OCI-LY7 (cell line): ENCODE measurements around the gene LDLRAP1. TPM values are rescaled to one million over a fixed set of nuclear protein-coding genes. Genes with fewer than 3 reads are reported as not detected.
"Not testable (repeated sequence)": the region's sequence is repeated elsewhere in the genome, so short reads cannot be mapped to it uniquely, and the experiment has no call there.

Experiments
- BruUV-seq: library from RNA; stranded (reverse); fragments of 400-500 nt; replicated peaks from 2 replicates; lab custom pipeline; 2021; lab: Mats Ljungman, UMichigan
- CTCF ChIA-PET: fragments of 300-600 bp; sonication (Branson Sonifier 250); formaldehyde crosslinking; loops from one replicate; lab custom pipeline; 2022; ENCODE audit warnings: antibody characterized with exemption; ENCODE audit not compliant: unreplicated experiment; lab: Charles Lee
- POLR2A ChIA-PET: fragments of 300-600 bp; sonication (Branson Sonifier 250); formaldehyde crosslinking; loops from one replicate; lab custom pipeline; 2022; ENCODE audit warnings: antibody characterized with exemption; lab: Charles Lee
- DNase-seq: peaks from one replicate; pipeline ENCODE4 v3.0.0-alpha.2; 2015; ENCODE audit warnings: low spot score
- H2AFZ ChIP-seq: fragments of 200-600 bp; sonication (generic), shearing (Covaris generic); 2 replicates; pipeline ENCODE4 v1.6.1; 2014; ENCODE audit warnings: mild to moderate bottlenecking, antibody characterized with exemption, low read length, moderate library complexity
- H3K27ac ChIP-seq: fragments of 200-600 bp; sonication (generic); 2 replicates; pipeline ENCODE4 v1.5.1; 2014; ENCODE audit warnings: mixed run types, low read depth, mild to moderate bottlenecking, moderate library complexity, low read length, inconsistent platforms; ENCODE audit not compliant: poor library complexity, severe bottlenecking
- H3K36me3 ChIP-seq: fragments of 200-600 bp; sonication (generic); 2 replicates; pipeline ENCODE4 v1.6.1; 2014; ENCODE audit warnings: mild to moderate bottlenecking, antibody characterized with exemption, low read length, moderate library complexity, mixed read lengths; ENCODE audit not compliant: insufficient read depth
- H3K4me1 ChIP-seq: fragments of 200-600 bp; sonication (generic); 2 replicates; pipeline ENCODE4 v1.5.1; 2014; ENCODE audit warnings: mild to moderate bottlenecking, low read length; ENCODE audit not compliant: insufficient read depth, poor library complexity, severe bottlenecking
- H3K4me2 ChIP-seq: fragments of 200-600 bp; sonication (generic); 2 replicates; pipeline ENCODE4 v1.6.1; 2014; ENCODE audit warnings: mild to moderate bottlenecking, low read length
- H3K4me3 ChIP-seq: fragments of 200-600 bp; sonication (generic); 2 replicates; pipeline ENCODE4 v1.5.1; 2014; ENCODE audit warnings: mild to moderate bottlenecking, low read depth, low read length; ENCODE audit not compliant: poor library complexity, severe bottlenecking
- H3K79me2 ChIP-seq: fragments of 200-600 bp; sonication (generic); 2 replicates; pipeline ENCODE4 v1.6.1; 2016; ENCODE audit warnings: low read depth, mild to moderate bottlenecking, low read length, moderate library complexity, mixed read lengths; ENCODE audit not compliant: insufficient read depth
- H3K9me2 ChIP-seq: fragments of 200-600 bp; sonication (generic); 2 replicates; pipeline ENCODE4 v1.6.1; 2016; ENCODE audit warnings: mild to moderate bottlenecking, low read length, mixed read lengths; ENCODE audit not compliant: insufficient read depth
- H3K9me3 ChIP-seq: fragments of 200-600 bp; sonication (generic); 2 replicates; pipeline ENCODE4 v1.6.1; 2014; ENCODE audit warnings: mild to moderate bottlenecking, mixed run types, low read length, mixed read lengths
- H4K20me1 ChIP-seq: fragments of 200-600 bp; sonication (generic); 2 replicates; pipeline ENCODE4 v1.6.1; 2014; ENCODE audit warnings: mild to moderate bottlenecking, antibody characterized with exemption, low read length, moderate library complexity, mixed read lengths; ENCODE audit not compliant: insufficient read depth
- CTCF ChIP-seq: fragments of 200-600 bp; sonication (generic); conservative IDR thresholded peaks from 2 replicates; pipeline ENCODE4 v1.5.1; 2014; ENCODE audit warnings: mild to moderate bottlenecking, antibody characterized with exemption, low read length, moderate library complexity, mixed read lengths
- EZH2phosphoT487 ChIP-seq: fragments of 200-600 bp; sonication (generic); IDR thresholded peaks from 2 replicates; pipeline ENCODE4 v1.6.1; 2018; ENCODE audit warnings: low read depth, borderline replicate concordance, mild to moderate bottlenecking, mixed run types, antibody characterized with exemption, low read length, moderate library complexity, mixed read lengths
- intact Hi-C: fragments of 100-400 bp; cut with micrococcal nuclease; formaldehyde crosslinking; loops from one replicate; pipeline ENCODE4 v1.10.0; 2022; ENCODE audit not compliant: unreplicated experiment
- total RNA-seq, 2 experiments: library from RNA; depleted of rRNA in 1 of 2; stranded (reverse); fragments of >200 nt in 1 of 2; shearing (Covaris generic) in 1 of 2; gene quantifications; 2 replicates each; pipeline ENCODE4 v1.2.3, GENCODE V29; 2014 to 2022

Gene LDLRAP1
- total RNA-seq, 2 experiments from 2014 or later: 14.9 to 36.2 TPM

- Histone ChIP-seq H3K4me3 (no peak overlapping the region), H3K9me3 (no peaks in the 10 kb centered on the region), H3K4me1 (peaks cover 68% of the 10 kb centered on the region), H2AFZ (peak overlapping the region; percentile 61; the same call in 1 of the 2 replicates), H3K36me3 (no peaks in the 10 kb centered on the region), H3K9me2 (no peaks in the 10 kb centered on the region), H3K27ac (peak overlapping the region; percentile 82), H4K20me1 (no peaks in the 10 kb centered on the region), H3K79me2 (no peaks in the 10 kb centered on the region), H3K4me2 (peak overlapping the region; percentile 52)
- BruUV-seq: no TSS peak
- intact Hi-C loops: no loop called here
- no peak for DNase-seq
- POLR2A ChIA-PET: interaction anchor here (1.2 kb wide), 1 partner anchor 20 kb away, joined by 4 read pairs; no protein-coding TSS in a partner anchor
- CTCF ChIA-PET: no interaction called here
- TF ChIP-seq CTCF (no peak), EZH2phosphoT487 (no peak)
These were observed 40.3 kb downstream of the LDLRAP1 start for GRCh38 chr1:25583519-25584370.

- Histone ChIP-seq H3K27ac (peak overlapping the region; percentile 82), H3K36me3 (no peaks in the 10 kb centered on the region), H3K4me3 (peak overlapping the region; percentile 16), H3K9me3 (no peaks in the 10 kb centered on the region), H2AFZ (peak overlapping the region; percentile 10; the same call in 1 of the 2 replicates), H3K4me1 (peaks cover 79% of the 10 kb centered on the region), H3K9me2 (no peaks in the 10 kb centered on the region), H3K79me2 (no peaks in the 10 kb centered on the region), H3K4me2 (peak overlapping the region; percentile 64), H4K20me1 (no peaks in the 10 kb centered on the region)
- ChIA-PET POLR2A (interaction anchor here (1.5 kb wide), 1 partner anchor 20 kb away, joined by 3 read pairs; no protein-coding TSS in a partner anchor), CTCF (no interaction called here)
- BruUV-seq: no TSS peak
- no peak for DNase-seq
- TF ChIP-seq EZH2phosphoT487 (no peak), CTCF (no peak)
- intact Hi-C loops: no loop called here
These were observed 42.8 kb downstream of the LDLRAP1 start for GRCh38 chr1:25586181-25586588.

GRCh38 chr1:25587290-25587689, 43.9 kb downstream of the LDLRAP1 start:
- DNase-seq: no peak
- Histone ChIP-seq H3K9me2 (no peaks in the 10 kb centered on the region), H2AFZ (peak overlapping the region; percentile 58; the same call in 1 of the 2 replicates), H3K4me2 (peak overlapping the region; percentile 64), H3K27ac (peak overlapping the region; percentile 82), H3K4me1 (peaks cover 71% of the 10 kb centered on the region), H4K20me1 (no peaks in the 10 kb centered on the region), H3K36me3 (no peaks in the 10 kb centered on the region), H3K9me3 (no peaks in the 10 kb centered on the region), H3K79me2 (no peaks in the 10 kb centered on the region), H3K4me3 (peak overlapping the region; percentile 64)
- TF ChIP-seq CTCF (no peak), EZH2phosphoT487 (no peak)
- intact Hi-C loops: no loop called here
- no TSS peak for BruUV-seq
- CTCF ChIA-PET: no interaction called here
- POLR2A ChIA-PET: interaction anchor here (0.7 to 1.5 kb wide), 2 partner anchors 21 to 26 kb away, joined by 3 read pairs; no protein-coding TSS in a partner anchor

GRCh38 chr1:25588224-25588623, 44.8 kb downstream of the LDLRAP1 start:
- Histone ChIP-seq H3K27ac (peak overlapping the region; percentile 82), H3K4me2 (peak overlapping the region; percentile 64), H3K4me3 (peak overlapping the region; percentile 64), H2AFZ (peak overlapping the region; percentile 58; the same call in 1 of the 2 replicates), H3K4me1 (peaks cover 71% of the 10 kb centered on the region)
- H3K9me3 ChIP-seq, DNase-seq, H4K20me1 ChIP-seq, BruUV-seq, intact Hi-C loops, H3K9me2 ChIP-seq, H3K36me3 ChIP-seq, H3K79me2 ChIP-seq, POLR2A ChIA-PET, CTCF ChIA-PET: not testable (repeated sequence)
